Forelimb muscle (tissue), 1 donor: ENCODE data around the gene CHEK1. TPM values are rescaled to one million over a fixed set of nuclear protein-coding genes. Genes with fewer than 3 reads are reported as not detected.
"Not testable (repeated sequence)": the region's sequence is repeated elsewhere in the genome, so short reads cannot be mapped to it uniquely, and the experiment has no call there.

Source experiments
- DNase-seq: peaks from one replicate; pipeline ENCODE4 v3.0.0-alpha.2; 2013; ENCODE audit warnings: low read depth
- polyA plus RNA-seq: library from polyadenylated mRNA; unstranded; fragments of 120-200 nt; gene quantifications from one replicate; pipeline ENCODE4 v1.2.1, GENCODE V29; 2013; ENCODE audit not compliant: insufficient read length

CHEK1 gene
- 8.6 TPM for polyA plus RNA-seq

- DNase-seq = no peak
These were observed at the start of gene CHEK1 for GRCh38 chr11:125624756-125625213. Gene CHEK1, plus strand, starts transcription at chr11:125625163. Its CDS starts 1,606 bp downstream, at chr11:125626769.

- DNase-seq = not testable (repeated sequence)
These were observed 47.8 kb upstream of the CHEK1 start for GRCh38 chr11:125577181-125577580.

- DNase-seq = no peak
These were observed 46.2 kb upstream of the CHEK1 start for GRCh38 chr11:125578783-125579182.

DNA sequence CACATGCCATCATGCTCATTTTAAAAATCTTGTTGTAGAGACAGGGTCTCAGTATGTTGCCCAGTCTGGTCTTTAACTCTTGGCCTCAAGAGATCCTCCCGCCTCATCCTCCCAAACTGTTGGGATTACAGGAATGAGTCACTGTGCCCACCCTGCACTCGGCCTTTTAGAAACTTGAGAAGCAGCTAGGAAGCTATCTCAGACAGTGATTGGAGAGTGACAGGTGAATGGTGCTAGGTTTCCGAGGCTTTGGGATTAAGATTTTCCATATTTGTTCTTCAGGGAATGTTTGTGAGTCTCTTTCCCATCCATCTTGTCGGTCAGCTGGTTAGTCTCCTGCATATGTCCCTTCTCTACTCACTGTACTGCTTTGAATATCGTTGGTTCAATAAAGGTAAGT lies 45.2 kb upstream of the CHEK1 start:
- DNase-seq = no peak

DNA sequence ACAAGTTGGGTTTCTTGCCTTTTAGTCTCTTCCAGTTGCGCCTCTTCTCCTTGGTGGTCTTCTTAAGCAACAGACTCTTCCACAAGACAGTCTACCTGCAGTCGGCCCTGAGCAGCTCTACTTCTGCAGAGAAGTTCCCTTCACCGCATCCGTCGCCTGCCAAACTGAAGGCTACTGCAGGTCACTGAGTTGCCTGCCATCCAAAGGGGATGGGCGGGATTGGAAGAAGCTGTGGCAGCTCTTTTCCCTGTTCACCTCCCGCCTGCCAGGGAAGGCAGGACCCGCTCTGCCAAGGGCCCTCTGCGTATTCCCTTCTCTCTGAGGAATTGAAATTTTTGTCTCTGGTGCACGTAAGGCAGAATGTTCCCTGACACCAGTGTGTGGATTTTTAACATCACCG lies 41.5 kb upstream of the CHEK1 start:
- DNase-seq = no peak

DNA sequence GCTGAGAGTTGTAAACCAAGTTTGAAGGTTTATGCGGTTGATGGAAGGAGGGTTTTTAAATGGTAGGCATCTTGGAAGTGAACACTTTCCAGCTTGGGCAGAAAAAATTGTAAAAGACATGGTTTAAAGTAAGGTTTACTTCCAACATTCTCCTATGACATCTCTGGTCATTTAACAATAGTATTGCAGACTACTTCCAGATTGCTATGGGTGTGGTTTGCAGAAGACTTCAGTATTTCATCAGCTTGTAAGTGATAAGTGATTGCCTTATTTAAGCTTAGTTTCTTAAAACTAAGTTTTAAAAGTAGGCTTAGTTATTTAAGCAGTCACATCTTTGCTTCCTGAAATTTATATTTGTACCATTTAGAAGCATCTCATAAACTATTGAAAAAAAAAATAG lies 39.5 kb upstream of the CHEK1 start:
- DNase-seq = no peak

- no peak for DNase-seq
These were observed 38.3 kb upstream of the CHEK1 start for GRCh38 chr11:125586623-125587022.

DNA sequence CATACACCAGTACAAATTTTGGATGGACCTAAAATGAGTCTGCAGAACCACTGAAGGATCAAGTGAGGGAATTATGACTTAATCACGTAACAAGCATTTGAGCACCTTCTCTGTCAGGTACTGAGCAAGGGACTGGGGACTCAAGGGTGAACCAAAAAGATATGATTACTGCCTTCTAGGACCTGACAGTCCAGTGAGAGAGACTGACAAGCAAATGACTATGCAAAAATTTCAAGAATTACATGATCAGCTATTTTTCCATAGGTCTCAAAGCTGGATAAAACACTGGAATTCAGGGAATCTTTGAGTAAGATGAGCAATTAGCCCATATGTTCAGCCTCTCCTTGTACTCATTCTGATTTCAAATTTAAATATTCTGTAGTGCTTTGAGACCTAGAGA lies 37.5 kb upstream of the CHEK1 start:
- no peak for DNase-seq

DNA sequence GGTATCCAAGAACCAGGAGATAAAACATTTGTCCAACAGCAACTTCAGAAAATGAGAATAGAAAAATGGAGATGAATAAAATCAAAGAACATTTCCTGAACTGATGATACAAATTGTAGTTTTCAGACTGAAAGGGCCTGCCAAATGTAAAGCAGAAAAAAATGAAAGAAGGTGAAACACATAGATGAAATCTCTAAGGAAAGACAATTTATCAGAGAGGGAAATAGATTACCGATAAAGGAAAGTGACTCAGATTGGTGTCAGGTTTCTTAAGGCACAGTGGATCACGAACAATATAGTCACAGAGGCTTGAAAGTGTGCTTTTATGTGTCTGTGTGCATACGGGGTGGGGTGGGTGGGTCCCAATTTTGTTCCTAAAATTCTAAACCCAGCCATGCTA lies 36.5 kb upstream of the CHEK1 start:
- DNase-seq = no peak

DNA sequence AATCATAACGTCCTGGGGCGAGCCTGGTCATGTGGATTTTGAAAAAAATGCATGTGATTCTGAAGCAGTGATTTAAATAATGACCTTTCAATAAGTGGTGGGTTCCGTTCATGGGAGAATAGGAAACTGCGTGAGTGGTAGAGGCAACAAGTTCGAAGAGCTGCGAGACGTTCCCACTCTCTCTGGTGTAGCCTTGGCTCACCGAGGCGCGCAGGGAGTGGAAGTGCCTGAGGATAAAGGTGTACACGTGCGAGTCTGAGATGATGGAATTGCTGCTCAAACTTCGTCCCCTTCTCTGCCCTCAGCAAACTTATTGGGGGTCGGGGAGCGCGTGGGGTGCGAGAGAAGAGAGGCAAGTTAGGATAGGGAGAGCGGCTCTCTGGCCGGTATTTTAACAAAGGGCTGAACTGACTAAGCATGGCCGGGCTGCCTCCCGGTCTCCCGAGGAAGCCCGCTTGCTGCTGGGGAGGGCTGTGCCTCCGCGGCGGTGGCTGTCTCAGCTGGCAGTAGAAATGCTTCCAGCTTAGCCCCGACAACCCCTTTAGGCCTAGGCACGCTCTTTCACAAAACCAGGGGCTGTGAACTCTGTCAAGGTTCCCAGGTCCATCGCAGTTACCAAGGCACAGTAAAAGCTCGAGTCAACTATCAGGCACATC lies 33.2 kb upstream of the CHEK1 start:
- no peak for DNase-seq

DNA sequence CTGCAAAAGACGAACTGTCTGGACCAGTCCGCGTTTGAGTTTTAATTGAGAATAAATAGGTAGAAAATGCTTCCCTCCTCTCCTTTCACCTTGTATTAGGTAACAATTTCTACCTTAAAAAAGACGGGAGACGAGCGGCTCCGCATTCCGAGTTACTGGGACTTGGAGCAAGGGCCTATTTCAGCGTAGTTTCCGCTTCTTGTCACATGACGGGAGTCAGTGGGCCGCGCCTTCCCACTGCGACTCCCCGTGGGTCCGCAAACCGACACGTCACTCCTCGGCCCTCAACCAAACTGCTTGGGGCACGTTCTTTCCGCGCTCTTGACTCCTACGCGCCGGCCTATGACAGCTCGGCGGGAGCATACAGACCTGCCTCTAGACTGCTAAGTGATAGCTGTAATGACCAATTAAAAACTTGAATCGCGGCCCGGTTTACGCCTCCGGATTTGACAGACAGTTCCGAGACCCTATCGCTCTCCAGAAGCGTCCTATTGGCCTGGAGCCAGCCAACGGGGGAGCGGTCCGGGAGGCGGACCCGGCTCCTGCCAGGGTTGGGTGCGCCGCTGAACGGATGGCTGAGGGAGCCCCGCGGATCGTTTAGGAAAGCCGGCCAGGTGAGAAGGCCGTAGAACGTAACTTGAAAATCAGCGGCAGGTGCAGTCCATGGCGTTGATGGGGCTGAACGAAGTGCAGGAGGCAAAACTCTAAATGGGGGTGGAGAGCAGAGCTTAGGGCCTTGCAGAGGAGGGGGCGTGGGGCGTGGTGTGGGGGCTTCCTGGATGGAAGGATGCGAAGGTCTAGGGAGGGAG lies 32.5 kb upstream of the CHEK1 start, which contains the start of gene STT3A:
STT3A (plus strand) TSS at position 548 of the 809 bp plus-strand sequence. CDS start 3,064 bp downstream, outside the sequence.
- peak; percentile 99 for DNase-seq

- DNase-seq = no peak
These were observed 31.7 kb upstream of the CHEK1 start for GRCh38 chr11:125593114-125593820.

- no peak for DNase-seq
These were observed 30.0 kb upstream of the CHEK1 start for GRCh38 chr11:125594958-125595357.

DNA sequence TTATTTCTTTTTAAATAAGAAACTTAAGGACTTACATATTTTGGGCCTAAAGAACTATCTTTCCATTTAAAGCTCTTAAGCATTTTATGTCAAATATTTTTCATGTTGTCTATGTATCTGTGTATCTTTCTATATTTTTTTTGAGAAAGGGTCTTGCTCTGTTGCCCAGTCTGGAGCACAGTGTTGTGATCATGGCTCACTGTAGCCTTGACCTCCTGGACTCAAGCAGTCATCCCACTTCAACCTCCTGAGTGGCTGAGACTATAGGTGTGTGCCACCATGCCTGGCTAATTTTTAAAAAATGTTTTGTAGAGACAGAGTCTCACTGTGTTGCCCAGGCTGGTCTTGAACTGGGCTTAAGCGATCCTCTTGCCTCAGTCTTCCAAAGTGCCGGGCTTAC lies 24.3 kb upstream of the CHEK1 start:
- DNase-seq = no peak

DNA sequence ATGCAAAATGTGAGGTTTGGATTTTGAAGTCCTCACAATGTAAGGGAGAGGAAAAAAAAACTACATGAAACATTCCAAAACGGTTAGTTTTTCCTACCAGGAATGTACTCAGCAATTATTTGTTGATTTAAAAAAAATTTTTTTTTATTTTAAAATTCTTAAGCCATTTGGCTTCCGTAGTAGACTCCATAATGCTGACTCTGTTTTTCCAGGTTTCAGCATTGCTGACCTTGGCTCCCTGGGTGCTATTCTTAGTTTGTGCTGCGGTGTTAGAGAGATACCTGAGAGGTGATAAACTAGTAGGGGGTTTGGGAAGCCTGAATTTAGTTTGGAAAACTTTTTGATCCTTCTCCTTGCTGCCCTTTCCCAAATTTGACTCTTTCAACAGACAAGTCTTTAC lies 21.8 kb upstream of the CHEK1 start:
- no peak for DNase-seq

- DNase-seq = no peak
These were observed 19.5 kb upstream of the CHEK1 start for GRCh38 chr11:125605417-125605816.

DNA sequence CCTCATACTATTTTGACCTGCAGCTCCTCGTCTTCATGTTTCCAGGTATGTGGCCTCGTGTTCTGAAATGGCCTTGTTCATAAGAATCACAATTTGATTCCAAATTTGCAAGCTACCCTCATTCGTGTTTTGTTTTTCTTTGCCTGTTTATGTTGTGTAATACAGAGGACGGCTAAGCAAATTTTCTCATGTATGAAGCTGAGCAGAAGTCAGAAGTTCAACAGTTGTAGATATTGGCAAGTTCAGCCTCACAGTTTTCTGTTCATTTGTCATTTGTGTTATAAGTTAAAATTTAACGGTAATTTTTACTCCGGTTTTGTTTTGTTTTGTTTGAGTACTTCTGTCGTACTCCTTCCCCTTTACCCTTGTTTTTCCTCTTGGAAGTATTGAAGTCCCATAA lies 15.4 kb upstream of the CHEK1 start:
- DNase-seq = no peak

GRCh38 chr11:125618383-125618782 lies 6.6 kb upstream of the CHEK1 start:
- DNase-seq = no peak

GRCh38 chr11:125621995-125622394 lies 3.0 kb upstream of the CHEK1 start:
- DNase-seq = no peak

DNA sequence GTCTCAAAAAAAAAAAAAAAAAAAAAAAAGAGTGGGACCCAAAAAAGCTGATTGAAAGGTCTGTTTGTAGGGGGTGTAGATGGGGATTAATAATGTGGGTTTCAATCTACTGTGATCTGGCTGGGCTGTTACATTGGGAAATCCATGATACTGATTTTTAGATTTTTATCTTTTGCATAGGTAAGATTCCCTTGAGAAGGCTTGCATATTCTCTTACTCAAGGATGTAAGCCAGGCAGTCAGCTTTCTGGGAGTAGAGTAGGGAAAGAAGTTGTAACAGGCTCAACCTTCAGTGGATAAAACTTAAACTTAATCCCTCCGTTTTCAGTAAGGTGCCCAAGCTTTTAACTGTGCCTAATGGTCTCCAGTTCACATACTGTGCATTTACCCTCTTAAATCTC lies 1.9 kb upstream of the CHEK1 start:
- no peak for DNase-seq

DNA sequence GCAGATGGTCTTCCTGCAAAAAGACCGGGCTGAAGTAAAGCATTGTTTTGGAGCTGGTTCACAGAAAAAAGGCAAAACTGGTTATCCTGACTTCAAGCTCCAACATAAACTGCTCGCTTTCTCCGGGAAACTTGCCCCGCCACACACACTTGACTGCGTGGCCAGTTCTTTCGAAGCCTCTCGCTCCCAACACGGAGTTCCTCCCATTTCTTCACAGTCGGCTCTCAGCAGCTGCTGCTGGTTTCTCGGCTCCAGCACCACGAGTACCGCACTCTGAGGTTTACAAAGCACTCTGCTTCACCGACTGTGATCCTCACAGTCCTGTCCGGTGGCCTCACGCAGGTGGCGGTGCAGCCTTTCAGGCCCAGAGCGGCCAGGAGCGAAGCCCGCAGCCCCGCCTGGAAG lies 264 bp downstream of the CHEK1 start:
- DNase-seq = no peak

DNA sequence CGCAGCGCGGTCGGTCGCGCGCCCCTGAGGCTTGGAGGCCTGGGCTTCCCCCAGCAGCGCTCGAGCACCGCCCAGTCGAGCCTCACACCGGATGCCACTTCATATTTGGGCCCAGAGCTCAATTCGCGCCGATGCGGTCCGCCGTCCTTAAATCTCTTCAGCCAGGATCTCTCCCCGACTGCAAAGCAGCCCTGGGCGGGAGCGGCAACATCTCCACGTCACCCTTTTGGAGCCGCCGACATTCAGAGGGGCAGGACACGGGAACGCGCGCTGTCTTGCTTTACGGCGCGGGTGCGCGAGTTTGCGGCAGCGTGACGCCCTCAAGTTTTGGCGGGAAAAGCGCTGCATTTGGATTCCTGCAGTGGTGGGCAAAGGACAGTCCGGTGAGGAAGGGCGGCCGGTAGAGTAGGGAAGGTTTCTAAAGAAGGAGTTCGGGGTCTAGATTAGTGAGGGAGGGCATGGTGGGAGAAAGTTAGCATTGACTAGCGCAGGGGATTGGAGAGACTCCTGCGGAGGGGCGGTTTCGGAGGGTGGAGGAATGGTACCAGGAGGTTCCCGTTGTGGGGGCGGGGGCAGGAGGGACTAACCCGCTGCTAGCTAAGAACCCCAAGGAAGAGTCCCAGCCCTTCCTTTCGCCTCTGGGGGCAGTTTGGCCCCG lies 796 bp downstream of the CHEK1 start:
- DNase-seq = peak; percentile 71
